DMS53 treated with DMSO at 0.1 percent for 48 hours (cell line): Measurements from ENCODE around the gene MTFP1.
"Not testable (repeated sequence)": the region's sequence is repeated elsewhere in the genome, so short reads cannot be mapped to it uniquely, and the experiment has no call there.

Source experiments
- DNase-seq: peaks from one replicate; lab custom pipeline; 2025; ENCODE audit not compliant: unreplicated experiment; lab: John Stamatoyannopoulos, UW

Gene MTFP1

GRCh38 chr22:30425616-30426387, at the start of gene MTFP1:
Gene MTFP1 (plus strand): TSS chr22:30425768. CDS start chr22:30425880, 112 bp downstream.
- no peak for DNase-seq

GRCh38 chr22:30380011-30380410, 45.6 kb upstream of the MTFP1 start:
- DNase-seq, result no peak

GRCh38 chr22:30381264-30381663, 44.3 kb upstream of the MTFP1 start:
- no peak for DNase-seq

GRCh38 chr22:30382340-30382739, 43.2 kb upstream of the MTFP1 start:
- no peak for DNase-seq

- DNase-seq, result no peak
These were observed 42.5 kb upstream of the MTFP1 start for GRCh38 chr22:30383061-30383460.

- DNase-seq, result no peak
These were observed 39.6 kb upstream of the MTFP1 start for GRCh38 chr22:30385942-30386341.

- no peak for DNase-seq
These were observed 39.0 kb upstream of the MTFP1 start for GRCh38 chr22:30386608-30386959.

GRCh38 chr22:30386960-30387827, 38.4 kb upstream of the MTFP1 start, which contains the start of gene RNF215:
Gene RNF215 (minus strand): TSS chr22:30387411. CDS start chr22:30387313, 98 bp downstream.
- no peak for DNase-seq

- DNase-seq, result peak; percentile 43
These were observed 34.4 kb upstream of the MTFP1 start for GRCh38 chr22:30390974-30391691.

- no peak for DNase-seq
These were observed 32.8 kb upstream of the MTFP1 start for GRCh38 chr22:30392661-30393321.

- DNase-seq, result no peak
These were observed 32.3 kb upstream of the MTFP1 start for GRCh38 chr22:30393322-30393680.

- no peak for DNase-seq
These were observed 31.7 kb upstream of the MTFP1 start for GRCh38 chr22:30393885-30394284.

GRCh38 chr22:30396871-30397655, 28.5 kb upstream of the MTFP1 start, which contains the start of gene SEC14L2:
Gene SEC14L2 (plus strand): TSS chr22:30397018. CDS start chr22:30397117, 99 bp downstream.
- DNase-seq, result peak; percentile 2

- no peak for DNase-seq
These were observed 27.6 kb upstream of the MTFP1 start for GRCh38 chr22:30397656-30398635.

GRCh38 chr22:30398685-30399680, 26.6 kb upstream of the MTFP1 start:
- DNase-seq, result no peak

- DNase-seq, result no peak
These were observed 25.9 kb upstream of the MTFP1 start for GRCh38 chr22:30399718-30400117.

GRCh38 chr22:30400159-30400558, 25.4 kb upstream of the MTFP1 start:
- no peak for DNase-seq

GRCh38 chr22:30401024-30401423, 24.5 kb upstream of the MTFP1 start:
- DNase-seq, result not testable (repeated sequence)
